ENCODE measurements around the gene LGR6.

Gene LGR6

DNA sequence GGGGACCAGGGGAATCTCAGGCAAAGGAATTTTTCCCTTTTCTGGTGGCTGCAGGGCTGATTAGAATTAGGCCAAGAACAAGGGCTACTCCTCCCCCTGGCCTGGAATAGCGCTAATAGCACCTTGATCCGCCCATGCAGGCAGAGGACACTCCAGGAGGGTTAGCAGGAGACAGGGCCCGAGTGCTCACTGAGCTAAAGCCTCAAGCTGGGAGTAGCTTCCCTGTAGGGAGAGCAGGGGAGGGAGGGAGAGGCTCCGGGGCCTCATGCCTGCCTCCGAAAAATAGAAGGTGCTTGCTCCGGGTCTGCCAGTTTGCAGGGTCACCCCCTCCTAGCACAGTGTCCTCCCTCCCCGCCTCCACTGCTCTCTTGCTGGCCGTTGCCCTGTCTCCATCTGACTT, 37.0 kb upstream of the LGR6 start:
- TF ChIP-seq, protein P1, sequence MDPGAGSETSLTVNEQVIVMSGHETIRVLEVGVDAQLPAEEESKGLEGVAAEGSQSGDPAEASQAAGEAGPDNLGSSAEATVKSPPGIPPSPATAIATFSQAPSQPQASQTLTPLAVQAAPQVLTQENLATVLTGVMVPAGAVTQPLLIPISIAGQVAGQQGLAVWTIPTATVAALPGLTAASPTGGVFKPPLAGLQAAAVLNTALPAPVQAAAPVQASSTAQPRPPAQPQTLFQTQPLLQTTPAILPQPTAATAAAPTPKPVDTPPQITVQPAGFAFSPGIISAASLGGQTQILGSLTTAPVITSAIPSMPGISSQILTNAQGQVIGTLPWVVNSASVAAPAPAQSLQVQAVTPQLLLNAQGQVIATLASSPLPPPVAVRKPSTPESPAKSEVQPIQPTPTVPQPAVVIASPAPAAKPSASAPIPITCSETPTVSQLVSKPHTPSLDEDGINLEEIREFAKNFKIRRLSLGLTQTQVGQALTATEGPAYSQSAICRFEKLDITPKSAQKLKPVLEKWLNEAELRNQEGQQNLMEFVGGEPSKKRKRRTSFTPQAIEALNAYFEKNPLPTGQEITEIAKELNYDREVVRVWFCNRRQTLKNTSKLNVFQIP (CRISPR knock-in tag; IDR thresholded peaks at IDR 0.05; ENCODE audit: borderline replicate concordance, low read depth) = no peak
- TF ChIP-seq ESRRG (CRISPR knock-in tag; IDR thresholded peaks at IDR 0.05) (no peak), ZC3H10 (CRISPR knock-in tag; IDR thresholded peaks at IDR 0.05) (no peak), SNAI2 (CRISPR knock-in tag; IDR thresholded peaks at IDR 0.05) (no peak), ZFP30 (CRISPR knock-in tag; IDR thresholded peaks at IDR 0.05) (no peak), ZNF70 (CRISPR knock-in tag; IDR thresholded peaks at IDR 0.05) (no peak), ZNF8 (CRISPR knock-in tag; IDR thresholded peaks at IDR 0.05) (no peak), ARNTL (CRISPR knock-in tag; IDR thresholded peaks at IDR 0.05; ENCODE audit: borderline replicate concordance, low read depth) (no peak), ZFP3 (CRISPR knock-in tag; IDR thresholded peaks at IDR 0.05) (no peak), TCF4 (CRISPR knock-in tag; IDR thresholded peaks at IDR 0.05; ENCODE audit: borderline replicate concordance) (no peak), GLIS3 (CRISPR knock-in tag; IDR thresholded peaks at IDR 0.05) (no peak), BACH2 (CRISPR knock-in tag; IDR thresholded peaks at IDR 0.05; ENCODE audit: borderline replicate concordance) (no peak)
- TF ChIP-seq, protein P2, sequence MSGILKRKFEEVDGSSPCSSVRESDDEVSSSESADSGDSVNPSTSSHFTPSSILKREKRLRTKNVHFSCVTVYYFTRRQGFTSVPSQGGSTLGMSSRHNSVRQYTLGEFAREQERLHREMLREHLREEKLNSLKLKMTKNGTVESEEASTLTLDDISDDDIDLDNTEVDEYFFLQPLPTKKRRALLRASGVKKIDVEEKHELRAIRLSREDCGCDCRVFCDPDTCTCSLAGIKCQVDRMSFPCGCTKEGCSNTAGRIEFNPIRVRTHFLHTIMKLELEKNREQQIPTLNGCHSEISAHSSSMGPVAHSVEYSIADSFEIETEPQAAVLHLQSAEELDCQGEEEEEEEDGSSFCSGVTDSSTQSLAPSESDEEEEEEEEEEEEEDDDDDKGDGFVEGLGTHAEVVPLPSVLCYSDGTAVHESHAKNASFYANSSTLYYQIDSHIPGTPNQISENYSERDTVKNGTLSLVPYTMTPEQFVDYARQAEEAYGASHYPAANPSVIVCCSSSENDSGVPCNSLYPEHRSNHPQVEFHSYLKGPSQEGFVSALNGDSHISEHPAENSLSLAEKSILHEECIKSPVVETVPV (CRISPR knock-in tag; IDR thresholded peaks at IDR 0.05) = no peak
- TF ChIP-seq, protein P3, sequence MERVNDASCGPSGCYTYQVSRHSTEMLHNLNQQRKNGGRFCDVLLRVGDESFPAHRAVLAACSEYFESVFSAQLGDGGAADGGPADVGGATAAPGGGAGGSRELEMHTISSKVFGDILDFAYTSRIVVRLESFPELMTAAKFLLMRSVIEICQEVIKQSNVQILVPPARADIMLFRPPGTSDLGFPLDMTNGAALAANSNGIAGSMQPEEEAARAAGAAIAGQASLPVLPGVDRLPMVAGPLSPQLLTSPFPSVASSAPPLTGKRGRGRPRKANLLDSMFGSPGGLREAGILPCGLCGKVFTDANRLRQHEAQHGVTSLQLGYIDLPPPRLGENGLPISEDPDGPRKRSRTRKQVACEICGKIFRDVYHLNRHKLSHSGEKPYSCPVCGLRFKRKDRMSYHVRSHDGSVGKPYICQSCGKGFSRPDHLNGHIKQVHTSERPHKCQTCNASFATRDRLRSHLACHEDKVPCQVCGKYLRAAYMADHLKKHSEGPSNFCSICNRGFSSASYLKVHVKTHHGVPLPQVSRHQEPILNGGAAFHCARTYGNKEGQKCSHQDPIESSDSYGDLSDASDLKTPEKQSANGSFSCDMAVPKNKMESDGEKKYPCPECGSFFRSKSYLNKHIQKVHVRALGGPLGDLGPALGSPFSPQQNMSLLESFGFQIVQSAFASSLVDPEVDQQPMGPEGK (CRISPR knock-in tag; IDR thresholded peaks at IDR 0.05; ENCODE audit: borderline replicate concordance) = no peak
- TF ChIP-seq, protein P4, sequence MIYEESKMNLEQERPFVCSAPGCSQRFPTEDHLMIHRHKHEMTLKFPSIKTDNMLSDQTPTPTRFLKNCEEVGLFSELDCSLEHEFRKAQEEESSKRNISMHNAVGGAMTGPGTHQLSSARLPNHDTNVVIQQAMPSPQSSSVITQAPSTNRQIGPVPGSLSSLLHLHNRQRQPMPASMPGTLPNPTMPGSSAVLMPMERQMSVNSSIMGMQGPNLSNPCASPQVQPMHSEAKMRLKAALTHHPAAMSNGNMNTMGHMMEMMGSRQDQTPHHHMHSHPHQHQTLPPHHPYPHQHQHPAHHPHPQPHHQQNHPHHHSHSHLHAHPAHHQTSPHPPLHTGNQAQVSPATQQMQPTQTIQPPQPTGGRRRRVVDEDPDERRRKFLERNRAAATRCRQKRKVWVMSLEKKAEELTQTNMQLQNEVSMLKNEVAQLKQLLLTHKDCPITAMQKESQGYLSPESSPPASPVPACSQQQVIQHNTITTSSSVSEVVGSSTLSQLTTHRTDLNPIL (CRISPR knock-in tag; IDR thresholded peaks at IDR 0.05; ENCODE audit: low read depth) = no peak
- TF ChIP-seq, protein P5, sequence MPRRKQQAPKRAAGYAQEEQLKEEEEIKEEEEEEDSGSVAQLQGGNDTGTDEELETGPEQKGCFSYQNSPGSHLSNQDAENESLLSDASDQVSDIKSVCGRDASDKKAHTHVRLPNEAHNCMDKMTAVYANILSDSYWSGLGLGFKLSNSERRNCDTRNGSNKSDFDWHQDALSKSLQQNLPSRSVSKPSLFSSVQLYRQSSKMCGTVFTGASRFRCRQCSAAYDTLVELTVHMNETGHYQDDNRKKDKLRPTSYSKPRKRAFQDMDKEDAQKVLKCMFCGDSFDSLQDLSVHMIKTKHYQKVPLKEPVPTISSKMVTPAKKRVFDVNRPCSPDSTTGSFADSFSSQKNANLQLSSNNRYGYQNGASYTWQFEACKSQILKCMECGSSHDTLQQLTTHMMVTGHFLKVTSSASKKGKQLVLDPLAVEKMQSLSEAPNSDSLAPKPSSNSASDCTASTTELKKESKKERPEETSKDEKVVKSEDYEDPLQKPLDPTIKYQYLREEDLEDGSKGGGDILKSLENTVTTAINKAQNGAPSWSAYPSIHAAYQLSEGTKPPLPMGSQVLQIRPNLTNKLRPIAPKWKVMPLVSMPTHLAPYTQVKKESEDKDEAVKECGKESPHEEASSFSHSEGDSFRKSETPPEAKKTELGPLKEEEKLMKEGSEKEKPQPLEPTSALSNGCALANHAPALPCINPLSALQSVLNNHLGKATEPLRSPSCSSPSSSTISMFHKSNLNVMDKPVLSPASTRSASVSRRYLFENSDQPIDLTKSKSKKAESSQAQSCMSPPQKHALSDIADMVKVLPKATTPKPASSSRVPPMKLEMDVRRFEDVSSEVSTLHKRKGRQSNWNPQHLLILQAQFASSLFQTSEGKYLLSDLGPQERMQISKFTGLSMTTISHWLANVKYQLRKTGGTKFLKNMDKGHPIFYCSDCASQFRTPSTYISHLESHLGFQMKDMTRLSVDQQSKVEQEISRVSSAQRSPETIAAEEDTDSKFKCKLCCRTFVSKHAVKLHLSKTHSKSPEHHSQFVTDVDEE (CRISPR knock-in tag; IDR thresholded peaks at IDR 0.05) = no peak
- ATAC-seq = no peak

DNA sequence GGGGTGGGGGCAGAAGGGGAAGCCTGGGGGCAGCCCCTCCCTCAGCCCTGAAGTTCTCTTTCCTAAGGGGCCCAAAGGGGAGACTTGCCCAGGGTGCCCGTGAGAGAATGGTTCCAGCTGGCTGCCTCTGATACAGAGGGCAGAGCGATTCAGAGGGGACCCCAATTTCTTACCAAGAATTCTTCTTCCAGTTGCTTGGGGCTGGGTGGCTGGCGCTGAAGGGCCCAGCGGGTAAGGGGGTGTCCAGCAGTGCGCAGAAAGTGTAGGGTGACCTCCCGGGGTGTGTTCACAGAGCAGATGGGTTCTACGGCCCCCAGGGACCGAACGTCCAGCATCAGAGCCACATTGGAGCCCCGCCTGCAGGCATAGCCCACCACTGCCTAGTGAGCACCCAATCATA, 35.7 kb upstream of the LGR6 start:
- no peak for ATAC-seq

More for the DNA sequence above, 35.7 kb upstream of the LGR6 start:
- no peak for TF ChIP-seq ESRRG (CRISPR knock-in tag; IDR thresholded peaks at IDR 0.05)
- no peak for TF ChIP-seq PPARA (CRISPR knock-in tag; IDR thresholded peaks at IDR 0.05; ENCODE audit: borderline replicate concordance)
- no peak for TF ChIP-seq OSR1 (CRISPR knock-in tag; IDR thresholded peaks at IDR 0.05)
- TF ChIP-seq RARB (CRISPR knock-in tag; IDR thresholded peaks at IDR 0.05) = no peak
- TF ChIP-seq GLIS3 (CRISPR knock-in tag; IDR thresholded peaks at IDR 0.05) = no peak
- no peak for TF ChIP-seq ZFP3 (CRISPR knock-in tag; IDR thresholded peaks at IDR 0.05)
- TF ChIP-seq SNAI2 (CRISPR knock-in tag; IDR thresholded peaks at IDR 0.05) = no peak
- no peak for TF ChIP-seq ZNF8 (CRISPR knock-in tag; IDR thresholded peaks at IDR 0.05)
- no peak for TF ChIP-seq BACH2 (CRISPR knock-in tag; IDR thresholded peaks at IDR 0.05; ENCODE audit: borderline replicate concordance)
- no peak for TF ChIP-seq ZNF565 (CRISPR knock-in tag; conservative IDR thresholded peaks at IDR 0.05; ENCODE audit: low read depth)
- TF ChIP-seq ARNTL (CRISPR knock-in tag; IDR thresholded peaks at IDR 0.05; ENCODE audit: borderline replicate concordance, low read depth) = no peak
- TF ChIP-seq, protein P1 (CRISPR knock-in tag; IDR thresholded peaks at IDR 0.05; ENCODE audit: borderline replicate concordance, low read depth) = no peak
- TF ChIP-seq, protein P5 (CRISPR knock-in tag; IDR thresholded peaks at IDR 0.05) = no peak
- TF ChIP-seq, protein P4 (CRISPR knock-in tag; IDR thresholded peaks at IDR 0.05; ENCODE audit: low read depth) = no peak
- TF ChIP-seq, protein P2 (CRISPR knock-in tag; IDR thresholded peaks at IDR 0.05) = no peak
- no peak for TF ChIP-seq ZNF70 (CRISPR knock-in tag; IDR thresholded peaks at IDR 0.05)
